IMR-90 (cell line): ENCODE measurements around the gene F10. TPM values are rescaled to one million over a fixed set of nuclear protein-coding genes. Genes with fewer than 3 reads are reported as not detected.

ENCODE experiments used
- ATAC-seq: fragments of 200-7000 bp; cut with Tn5 transposase; 2 replicates; pipeline ENCODE4 v1.9.1; 2020; ENCODE audit warnings: low read depth, mild to moderate bottlenecking, moderate library complexity
- BruUV-seq: library from RNA; stranded (reverse); fragments of 400-500 nt; replicated peaks from 2 replicates; lab custom pipeline; 2021; lab: Mats Ljungman, UMichigan
- CTCF ChIA-PET: fragments of 300-600 bp; formaldehyde crosslinking; extraction: SDS; loops from one replicate; lab custom pipeline; 2021; ENCODE audit warnings: antibody characterized with exemption; lab: Yijun Ruan, JAX
- POLR2A ChIA-PET: fragments of 300-600 bp; sonication (Branson Sonifier 250); formaldehyde crosslinking; loops from one replicate; lab custom pipeline; 2022; ENCODE audit warnings: antibody characterized with exemption; ENCODE audit not compliant: unreplicated experiment; lab: Charles Lee
- DNase-seq: peaks from one replicate; pipeline ENCODE4 v3.0.0; 2013
- H2AFZ ChIP-seq: replicated peaks from 2 replicates; pipeline ENCODE3; 2013; ENCODE audit warnings: low read length, mild to moderate bottlenecking; ENCODE audit not compliant: poor library complexity
- H2AK5ac ChIP-seq: 2 replicates; pipeline ENCODE4 v1.6.1; 2013; ENCODE audit warnings: low read depth, low read length, inconsistent platforms
- H2AK9ac ChIP-seq: replicated peaks from 2 replicates; pipeline ENCODE3; 2013; ENCODE audit warnings: mild to moderate bottlenecking, low read depth, low read length, moderate library complexity; ENCODE audit not compliant: poor library complexity
- H2BK120ac ChIP-seq: 2 replicates; pipeline ENCODE4 v1.6.1; 2013; ENCODE audit warnings: low read depth, low read length, inconsistent platforms
- H2BK15ac ChIP-seq: 3 replicates; pipeline ENCODE4 v1.6.1; 2013; ENCODE audit warnings: low read depth, low read length, inconsistent platforms
- H2BK20ac ChIP-seq: 2 replicates; pipeline ENCODE4 v1.6.1; 2013; ENCODE audit warnings: low read depth, mild to moderate bottlenecking, inconsistent platforms, low read length, moderate library complexity
- H2BK5ac ChIP-seq: 2 replicates; pipeline ENCODE4 v1.6.1; 2013; ENCODE audit warnings: mild to moderate bottlenecking, low read depth, low read length, inconsistent platforms; ENCODE audit not compliant: poor library complexity, severe bottlenecking
- H3K14ac ChIP-seq: replicated peaks from 2 replicates; pipeline ENCODE4 v1.6.1; 2013; ENCODE audit warnings: low read depth, low read length, inconsistent platforms
- H3K18ac ChIP-seq: 2 replicates; pipeline ENCODE4 v1.6.1; 2013; ENCODE audit warnings: low read depth, low read length, control low read depth
- H3K23ac ChIP-seq: 2 replicates; pipeline ENCODE4 v1.6.1; 2013; ENCODE audit warnings: low read depth, low read length, inconsistent platforms
- H3K27ac ChIP-seq: 2 replicates; pipeline ENCODE4 v1.5.1; 2013; ENCODE audit warnings: mild to moderate bottlenecking, control low read depth, low read length; ENCODE audit not compliant: insufficient read depth
- H3K27me3 ChIP-seq: 2 replicates; pipeline ENCODE4 v1.6.1; 2013; ENCODE audit warnings: low read length; ENCODE audit not compliant: control insufficient read depth, insufficient read depth
- H3K36me3 ChIP-seq: 2 replicates; pipeline ENCODE4 v1.6.1; 2013; ENCODE audit warnings: low read length, mixed read lengths; ENCODE audit not compliant: control insufficient read depth, insufficient read depth
- H3K4ac ChIP-seq: 2 replicates; pipeline ENCODE4 v1.6.1; 2013; ENCODE audit warnings: low read depth, low read length, inconsistent platforms
- H3K4me1 ChIP-seq: 2 replicates; pipeline ENCODE4 v1.6.1; 2013; ENCODE audit warnings: low read length, mixed read lengths; ENCODE audit not compliant: control insufficient read depth, insufficient read depth
- H3K4me2 ChIP-seq: 2 replicates; pipeline ENCODE4 v1.6.1; 2013; ENCODE audit warnings: low read depth, mild to moderate bottlenecking, control low read depth, low read length, moderate library complexity
- H3K4me3 ChIP-seq: 2 replicates; pipeline ENCODE4 v1.5.1; 2013; ENCODE audit warnings: low read depth, mild to moderate bottlenecking, control low read depth, low read length, moderate library complexity; ENCODE audit not compliant: insufficient read depth
- H3K56ac ChIP-seq: 2 replicates; pipeline ENCODE4 v1.6.1; 2013; ENCODE audit warnings: low read length, inconsistent platforms; ENCODE audit not compliant: insufficient read depth; ENCODE audit errors: extremely low read depth
- H3K79me1 ChIP-seq, 2 experiments: 2 replicates each; pipeline ENCODE4 v1.6.1; 2013; ENCODE audit warnings: low read length in 2 of 2, inconsistent platforms in 1 of 2, low read depth in 1 of 2
- H3K9ac ChIP-seq: 2 replicates; pipeline ENCODE4 v1.6.1; 2013; ENCODE audit warnings: low read depth, low read length, control low read depth
- H3K9me1 ChIP-seq: 2 replicates; pipeline ENCODE4 v1.6.1; 2013; ENCODE audit warnings: low read length, inconsistent platforms; ENCODE audit not compliant: insufficient read depth
- H3K9me3 ChIP-seq: 2 replicates; pipeline ENCODE4 v1.6.1; 2013; ENCODE audit warnings: low read length; ENCODE audit not compliant: control insufficient read depth, insufficient read depth
- H4K20me1 ChIP-seq: 2 replicates; pipeline ENCODE4 v1.6.1; 2013; ENCODE audit warnings: low read length, inconsistent platforms; ENCODE audit not compliant: insufficient read depth
- H4K5ac ChIP-seq: 2 replicates; pipeline ENCODE4 v1.6.1; 2013; ENCODE audit warnings: mild to moderate bottlenecking, low read depth, low read length, control low read depth
- H4K8ac ChIP-seq, 2 experiments: 2 replicates each; pipeline ENCODE4 v1.6.1; 2013; ENCODE audit warnings: low read depth in 2 of 2, low read length in 2 of 2, control low read depth in 1 of 2, inconsistent platforms in 1 of 2
- H4K91ac ChIP-seq: 2 replicates; pipeline ENCODE4 v1.6.1; 2013; ENCODE audit warnings: low read depth, low read length, inconsistent platforms; ENCODE audit not compliant: insufficient read depth
- CEBPB ChIP-seq: IDR thresholded peaks from 2 replicates; pipeline ENCODE4 v1.6.1; 2012; ENCODE audit warnings: low read depth, low read length, improper control_type of control experiment
- MAFK ChIP-seq: IDR thresholded peaks from 2 replicates; pipeline ENCODE4 v1.6.1; 2012; ENCODE audit warnings: low read depth, low read length, improper control_type of control experiment
- MXI1 ChIP-seq: IDR thresholded peaks from 2 replicates; pipeline ENCODE4 v1.6.1; 2012; ENCODE audit warnings: low read depth, mild to moderate bottlenecking, low read length, moderate library complexity, borderline replicate concordance
- POLR2A ChIP-seq: IDR thresholded peaks from 2 replicates; pipeline ENCODE4 v1.6.1; 2012; ENCODE audit warnings: mild to moderate bottlenecking, low read depth, low read length
- SMC3 ChIP-seq: fragments of 150-350 bp; IDR thresholded peaks from 2 replicates; pipeline ENCODE4 v1.6.1; 2016; ENCODE audit warnings: low read depth, mild to moderate bottlenecking, antibody characterized with exemption, low read length, moderate library complexity
- WGBS, 2 experiments: methylation state at CpG; one replicate each; pipeline versions ENCODE4 v1.1.5 to v1.1.7; 2013; ENCODE audit warnings: missing lambda C conversion rate in 2 of 2; ENCODE audit not compliant: insufficient read length in 1 of 2; ENCODE audit errors: extremely low coverage in 2 of 2; 5-methylcytosine and 5-hydroxymethylcytosine counted together
- dilution Hi-C: fragments of 300-500 bp; cut with HindIII; formaldehyde crosslinking; loops from one replicate; pipeline ENCODE4 v1.14.3; 2018; ENCODE audit warnings: low sequenced_read_pairs; ENCODE audit not compliant: unreplicated experiment
- in situ Hi-C: fragments of 300-500 bp; cut with MboI; formaldehyde crosslinking; loops from 3 replicates; pipeline ENCODE4 v1.14.3; 2019; ENCODE audit warnings: low sequenced_read_pairs, inconsistent platforms, mixed read lengths
- intact Hi-C: fragments of 100-400 bp; cut with micrococcal nuclease; formaldehyde crosslinking; loops from 2 replicates; pipeline ENCODE4 v1.10.0; 2022
- polyA plus RNA-seq, 3 experiments: library from polyadenylated mRNA; depleted of rRNA; stranded (reverse); fragments of >200 nt; gene quantifications; 2 replicates each; pipeline ENCODE4 v1.2.3, GENCODE V29; 2012; ENCODE audit warnings: low replicate concordance in 1 of 3
- total RNA-seq: library from RNA; depleted of rRNA; stranded (reverse); fragments of >200 nt; gene quantifications from 2 replicates; pipeline ENCODE4 v1.2.3, GENCODE V29; 2012
- TF ChIP-seq, protein P1 (sequence below): fragments of 150-350 bp; IDR thresholded peaks from 2 replicates; pipeline ENCODE4 v1.6.1; 2017; ENCODE audit warnings: mild to moderate bottlenecking, antibody characterized with exemption, low read length, low read depth
- TF ChIP-seq, protein P2 (sequence below): fragments of 150-350 bp; IDR thresholded peaks from 2 replicates; pipeline ENCODE4 v1.6.1; 2016; ENCODE audit warnings: low read depth, mild to moderate bottlenecking, low read length, moderate library complexity, borderline replicate concordance

F10 gene
- total and polyA plus RNA-seq, 2 of the 4 experiments (the other 2 are of a cell fraction), result 9.1 to 19.5 TPM

DNA sequence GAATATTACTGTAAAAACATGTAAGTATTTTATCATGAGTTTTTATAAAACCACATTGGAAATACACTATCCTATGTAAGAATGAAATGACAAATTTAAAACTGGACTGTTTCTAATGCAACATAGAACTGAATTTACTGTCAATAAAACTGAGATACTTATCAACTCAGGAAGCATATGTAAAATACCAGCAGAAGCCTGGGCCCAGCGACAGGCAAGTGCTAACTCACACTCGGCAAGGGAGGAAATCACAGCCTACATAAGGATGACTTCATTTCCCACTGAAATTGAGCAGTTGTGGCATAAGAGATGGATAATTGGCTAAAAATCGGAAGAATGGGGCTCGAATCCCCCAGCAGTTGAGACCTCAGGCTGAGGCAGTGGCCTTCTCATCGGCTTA is 47.9 kb downstream of the F10 start:
- 68% methylated on average over 3 of the region's 5 CpGs; no CpG with 5 or more reads in 1 of the 2 experiments for WGBS, 2 experiments
- Histone ChIP-seq H4K5ac (no peak overlapping the region), H3K27me3 (no peaks in the 10 kb centered on the region), H2AK5ac (no peak overlapping the region), H4K91ac (no peak overlapping the region), H3K36me3 (peaks cover 39% of the 10 kb centered on the region), H2BK5ac (no peak overlapping the region), H3K18ac (no peak overlapping the region), H3K23ac (no peak overlapping the region), H4K20me1 (no peaks in the 10 kb centered on the region), H3K9me1 (peaks cover 16% of the 10 kb centered on the region), H3K27ac (no peak overlapping the region), H3K4me1 (peaks cover 12% of the 10 kb centered on the region), H3K56ac (no peak overlapping the region), H3K9me3 (0 out of 2 replicates have a peak, but pooled peaks cover 2% of the 10 kb centered on the region), H3K4ac (no peak overlapping the region), H2AFZ (no peak overlapping the region), H2BK120ac (no peak overlapping the region), H4K8ac (no peak overlapping the region), H2BK20ac (no peak overlapping the region), H3K14ac (no peak overlapping the region), H2BK15ac (no peak overlapping the region), H2AK9ac (no peak overlapping the region), H3K4me3 (no peak overlapping the region), H3K4me2 (no peak overlapping the region), H3K9ac (no peak overlapping the region), H3K79me1 (peaks cover 0 to 29% of the 10 kb centered on the region in 2 experiments; a peak in 2 of 4 replicates)
- ChIA-PET CTCF (no interaction called here), POLR2A (no interaction called here)
- TF ChIP-seq MXI1 (no peak), SMC3 (no peak), MAFK (no peak), POLR2A (no peak), CEBPB (no peak)
- TF ChIP-seq, protein P1, sequence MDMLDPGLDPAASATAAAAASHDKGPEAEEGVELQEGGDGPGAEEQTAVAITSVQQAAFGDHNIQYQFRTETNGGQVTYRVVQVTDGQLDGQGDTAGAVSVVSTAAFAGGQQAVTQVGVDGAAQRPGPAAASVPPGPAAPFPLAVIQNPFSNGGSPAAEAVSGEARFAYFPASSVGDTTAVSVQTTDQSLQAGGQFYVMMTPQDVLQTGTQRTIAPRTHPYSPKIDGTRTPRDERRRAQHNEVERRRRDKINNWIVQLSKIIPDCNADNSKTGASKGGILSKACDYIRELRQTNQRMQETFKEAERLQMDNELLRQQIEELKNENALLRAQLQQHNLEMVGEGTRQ, result no peak
- TF ChIP-seq, protein P2, sequence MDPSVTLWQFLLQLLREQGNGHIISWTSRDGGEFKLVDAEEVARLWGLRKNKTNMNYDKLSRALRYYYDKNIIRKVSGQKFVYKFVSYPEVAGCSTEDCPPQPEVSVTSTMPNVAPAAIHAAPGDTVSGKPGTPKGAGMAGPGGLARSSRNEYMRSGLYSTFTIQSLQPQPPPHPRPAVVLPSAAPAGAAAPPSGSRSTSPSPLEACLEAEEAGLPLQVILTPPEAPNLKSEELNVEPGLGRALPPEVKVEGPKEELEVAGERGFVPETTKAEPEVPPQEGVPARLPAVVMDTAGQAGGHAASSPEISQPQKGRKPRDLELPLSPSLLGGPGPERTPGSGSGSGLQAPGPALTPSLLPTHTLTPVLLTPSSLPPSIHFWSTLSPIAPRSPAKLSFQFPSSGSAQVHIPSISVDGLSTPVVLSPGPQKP, result no peak
- in situ Hi-C loops (no loop called here), dilution Hi-C loops (no loop called here), intact Hi-C loops (no loop called here)
- DNase-seq, result no peak
- no peak for ATAC-seq
- no TSS peak for BruUV-seq
